A549 (cell line): Measurements from ENCODE around the gene DBH.

ENCODE experiments used
- CTCF ChIP-seq: fragments of >200 bp; sonication (Bioruptor Twin); formaldehyde crosslinking; IDR thresholded peaks from 3 replicates; pipeline ENCODE4 v1.5.1; 2016
- POLR2A ChIP-seq: IDR thresholded peaks from 2 replicates; pipeline ENCODE4 v1.6.1; 2012; ENCODE audit warnings: mild to moderate bottlenecking, low read length

- TF ChIP-seq CTCF, result no peak
- TF ChIP-seq POLR2A, result no peak
These were observed 4.0 kb downstream of the DBH start for GRCh38 chr9:133640160-133640559.
